GM23248 (cell line): ENCODE results near the gene ABCF2.

Experiments used
- EZH2 ChIP-seq: fragments of 200-600 bp; sonication (generic); IDR thresholded peaks from 2 replicates; pipeline ENCODE4 v1.6.1; 2018; ENCODE audit warnings: antibody characterized with exemption, mild to moderate bottlenecking; ENCODE audit not compliant: insufficient read depth, poor library complexity, severe bottlenecking
- EZH2phosphoT487 ChIP-seq: fragments of 200-600 bp; sonication (generic); IDR thresholded peaks from 2 replicates; pipeline ENCODE4 v1.6.1; 2018; ENCODE audit warnings: antibody characterized with exemption, moderate library complexity, mild to moderate bottlenecking, low read depth; ENCODE audit not compliant: insufficient read depth

DNA sequence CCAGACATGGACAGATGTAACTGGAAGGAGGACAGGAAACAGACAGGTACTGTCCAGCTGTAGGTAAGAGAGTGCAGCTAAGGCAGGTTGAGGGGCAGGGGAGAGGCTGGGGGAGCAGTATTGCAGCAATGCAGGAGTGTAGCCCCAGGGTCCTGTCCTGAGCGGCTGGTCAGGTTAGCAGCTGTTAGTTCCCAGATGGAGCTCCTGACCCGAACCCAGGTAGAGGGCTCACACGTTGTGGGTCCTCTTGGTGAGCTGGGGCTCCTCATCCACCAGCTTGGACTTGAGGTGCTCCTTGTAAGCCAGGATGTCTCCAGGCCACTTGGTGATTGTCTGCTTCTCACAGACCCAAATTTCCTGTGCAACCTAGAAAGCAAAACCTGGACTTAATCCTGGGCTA is 13.2 kb downstream of the ABCF2 start:
- TF ChIP-seq EZH2 (no peak), EZH2phosphoT487 (no peak)
